Right lobe of liver (tissue), 6 donors: ENCODE results near the gene NCSTN. TPM values are rescaled to one million over a fixed set of nuclear protein-coding genes. Genes with fewer than 3 reads are reported as not detected.

ENCODE experiments used
- ATAC-seq, 4 donors: fragments of 200-7000 bp; cut with Tn5 transposase; one replicate each; pipeline ENCODE4 v1.9.1; 2020; ENCODE audit warnings: mild to moderate bottlenecking in 4 of 4, moderate library complexity in 4 of 4
- DNase-seq, 3 donors: peaks; one replicate each; pipeline ENCODE4 v3.0.0-alpha.2; 2020
- H3K27ac ChIP-seq, 3 donors: fragments of 200-600 bp; one replicate each; pipeline ENCODE4 v1.8.0; 2022
- H3K27me3 ChIP-seq, 2 donors: fragments of 200-600 bp; one replicate each; pipeline ENCODE4 v1.8.0; 2022
- H3K36me3 ChIP-seq, 4 donors: fragments of 200-600 bp; sonication (generic) in 1 of 4; one replicate each; pipeline versions ENCODE4 v1.5.1 to v1.8.0; 2017 to 2022; ENCODE audit warnings: control low read depth in 1 of 4
- H3K4me1 ChIP-seq, 4 donors: fragments of 200-600 bp; sonication (generic) in 1 of 4; one replicate each; pipeline versions ENCODE4 v1.5.1 to v1.8.0; 2017 to 2022; ENCODE audit warnings: control low read depth in 1 of 4
- H3K4me3 ChIP-seq, 3 donors: fragments of 200-600 bp; one replicate each; pipeline ENCODE4 v1.8.0; 2022
- H3K9me3 ChIP-seq, 4 donors: fragments of 200-600 bp; sonication (generic) in 1 of 4; one replicate each; pipeline versions ENCODE4 v1.5.1 to v1.8.0; 2017 to 2022; ENCODE audit warnings: control low read depth in 1 of 4
- POLR2A ChIP-seq: fragments of 450-650 bp; IDR thresholded peaks from one replicate; pipeline ENCODE4 v1.6.1; 2017; ENCODE audit warnings: antibody characterized with exemption, mild to moderate bottlenecking
- WGBS: methylation state at CpG from one replicate; pipeline ENCODE4 v1.1.6; 2018; ENCODE audit warnings: low coverage, low lambda C conversion rate; ENCODE audit not compliant: insufficient coverage; ENCODE audit errors: missing lambda C conversion rate; 5-methylcytosine and 5-hydroxymethylcytosine counted together
- intact Hi-C, 2 donors: fragments of 100-400 bp; cut with DNase I; formaldehyde crosslinking; loops; one replicate each; pipeline versions ENCODE4 v1.11.2 to v1.14.1; 2022
- total RNA-seq, 6 experiments: library from RNA; depleted of rRNA in 2 of 6; stranded (reverse); fragments of >200 nt in 2 of 6; fragmentation: NEBNext Ultra II Directional in 3 of 6; extraction: Animal tissue kit (Norgen Biotek cat#: 25700) in 3 of 6; gene quantifications; one replicate each; pipeline versions ENCODE4 v1.1.0 to v1.2.4, GENCODE V29; 2016 to 2023
- TF ChIP-seq, protein P1 (sequence below), 4 donors: fragments of 200-600 bp in 3 of 4; fragments of 450-650 bp in 1 of 4; IDR thresholded peaks; one replicate each; pipeline versions ENCODE4 v1.5.1 to v1.8.0; 2016 to 2022; ENCODE audit warnings: antibody characterized with exemption in 4 of 4, mild to moderate bottlenecking in 2 of 4
- donor health status: DM: no; HTN: yes; CAD: no.
- donor health status: DM: no; HTN: no; CAD: no.
- donor health status: DM: no; HTN: no; CAD: no.
- donor health status: DM: no; HTN: yes; CAD: no.
- donor health status: DM: no; HTN: yes; CAD: no.

Gene NCSTN
- total RNA-seq, 6 experiments from 2014 or later = 31.1 to 45.7 (median 39.0) TPM

DNA sequence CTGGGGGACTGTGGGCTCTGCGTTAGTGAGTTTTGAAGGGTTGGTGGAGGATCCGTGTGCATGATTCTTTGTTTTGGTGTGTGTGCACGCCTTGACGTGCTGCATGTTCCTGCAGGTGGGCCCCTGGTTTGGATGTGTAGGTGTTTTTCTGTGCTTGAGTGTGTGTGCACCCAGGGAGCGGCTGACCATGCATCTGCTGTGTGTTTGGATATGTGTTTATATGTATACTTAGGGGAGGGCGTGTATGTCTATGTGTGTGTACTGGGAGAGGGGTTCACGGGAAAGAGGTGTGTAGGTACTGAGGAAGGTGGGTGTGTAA, 58.3 kb downstream of the NCSTN start:
- DNase-seq = peak in 1 of 3 donors; percentile 27
- H3K27me3 ChIP-seq = no peaks in the 10 kb centered on the region
- H3K4me1 ChIP-seq = peaks cover 0 to 6% (median 0%) of the 10 kb centered on the region in 4 donors
- H3K4me3 ChIP-seq = no peak overlapping the region
- TF ChIP-seq POLR2A = no peak
- no peak overlapping the region for H3K27ac ChIP-seq
- H3K9me3 ChIP-seq = no peaks in the 10 kb centered on the region
- WGBS = 68% methylated on average over 6 of the region's 7 CpGs
- intact Hi-C loops = no loop called here
- no peaks in the 10 kb centered on the region for H3K36me3 ChIP-seq
- no peak for ATAC-seq

GRCh38 chr1:160402001-160402795, 59.0 kb downstream of the NCSTN start:
- 50% methylated on average over 8 of the region's 9 CpGs for WGBS
- intact Hi-C loops = no loop called here
- Histone ChIP-seq H3K27ac (no peak overlapping the region), H3K4me3 (no peak overlapping the region), H3K4me1 (peaks cover 0 to 6% (median 0%) of the 10 kb centered on the region in 4 donors), H3K9me3 (no peaks in the 10 kb centered on the region), H3K36me3 (no peaks in the 10 kb centered on the region), H3K27me3 (no peaks in the 10 kb centered on the region)
- ATAC-seq (no peak), DNase-seq (peak in 1 of 3 donors; percentile 24)
- TF ChIP-seq POLR2A = no peak
- TF ChIP-seq, protein P1, sequence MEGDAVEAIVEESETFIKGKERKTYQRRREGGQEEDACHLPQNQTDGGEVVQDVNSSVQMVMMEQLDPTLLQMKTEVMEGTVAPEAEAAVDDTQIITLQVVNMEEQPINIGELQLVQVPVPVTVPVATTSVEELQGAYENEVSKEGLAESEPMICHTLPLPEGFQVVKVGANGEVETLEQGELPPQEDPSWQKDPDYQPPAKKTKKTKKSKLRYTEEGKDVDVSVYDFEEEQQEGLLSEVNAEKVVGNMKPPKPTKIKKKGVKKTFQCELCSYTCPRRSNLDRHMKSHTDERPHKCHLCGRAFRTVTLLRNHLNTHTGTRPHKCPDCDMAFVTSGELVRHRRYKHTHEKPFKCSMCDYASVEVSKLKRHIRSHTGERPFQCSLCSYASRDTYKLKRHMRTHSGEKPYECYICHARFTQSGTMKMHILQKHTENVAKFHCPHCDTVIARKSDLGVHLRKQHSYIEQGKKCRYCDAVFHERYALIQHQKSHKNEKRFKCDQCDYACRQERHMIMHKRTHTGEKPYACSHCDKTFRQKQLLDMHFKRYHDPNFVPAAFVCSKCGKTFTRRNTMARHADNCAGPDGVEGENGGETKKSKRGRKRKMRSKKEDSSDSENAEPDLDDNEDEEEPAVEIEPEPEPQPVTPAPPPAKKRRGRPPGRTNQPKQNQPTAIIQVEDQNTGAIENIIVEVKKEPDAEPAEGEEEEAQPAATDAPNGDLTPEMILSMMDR (IDR thresholded peaks at IDR 0.05) = no peak

DNA sequence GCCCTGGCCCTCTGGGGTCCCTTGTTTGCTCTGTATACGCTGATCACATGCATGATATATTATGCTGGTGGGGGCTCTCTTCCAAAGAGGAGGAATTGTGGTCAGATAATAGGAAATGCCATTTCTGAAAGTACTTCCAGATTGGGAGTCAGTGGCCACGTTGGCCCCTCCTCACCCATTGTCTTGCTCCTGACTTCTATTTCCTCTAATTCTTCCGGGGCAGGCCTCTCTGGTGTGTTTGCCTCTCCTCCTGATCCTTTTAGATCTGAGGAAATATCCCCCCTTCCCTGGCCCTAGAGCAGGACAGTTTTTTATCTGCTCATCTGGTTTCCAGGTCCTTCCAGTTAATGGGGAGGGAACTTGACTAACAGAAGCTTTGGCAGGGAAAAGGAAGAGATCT, 60.1 kb downstream of the NCSTN start:
- no peaks in the 10 kb centered on the region for H3K9me3 ChIP-seq
- ATAC-seq = peak in 2 of 4 donors; percentile 16 to 17
- DNase-seq = peak in 1 of 3 donors; percentile 4
- H3K27ac ChIP-seq = no peak overlapping the region
- H3K4me1 ChIP-seq = peaks cover 0 to 6% (median 0%) of the 10 kb centered on the region in 4 donors
- no peaks in the 10 kb centered on the region for H3K27me3 ChIP-seq
- H3K36me3 ChIP-seq = no peaks in the 10 kb centered on the region
- intact Hi-C loops = no loop called here
- no peak overlapping the region for H3K4me3 ChIP-seq
- TF ChIP-seq POLR2A = no peak
- 35% methylated on average over 3 of the region's 3 CpGs for WGBS

DNA sequence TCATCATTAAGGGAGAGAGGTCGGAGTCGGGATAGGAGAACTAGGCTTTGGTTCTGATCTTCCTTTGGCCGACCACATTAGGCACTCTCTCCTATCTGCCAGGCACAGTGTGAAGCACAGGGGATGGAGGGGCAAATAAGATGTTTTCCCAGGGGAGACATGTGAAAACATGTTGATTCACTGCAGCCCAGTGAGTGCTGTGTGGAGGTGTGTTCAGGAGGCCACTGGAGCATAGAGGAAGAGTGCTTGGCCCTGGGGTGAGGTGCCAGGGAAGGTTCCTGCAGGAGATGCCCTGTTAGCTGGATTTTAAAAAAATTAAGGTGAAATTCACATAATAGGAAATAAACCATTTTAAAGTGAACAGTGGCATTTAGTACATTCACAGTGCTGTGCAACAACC, 60.9 kb downstream of the NCSTN start:
- H3K9me3 ChIP-seq = no peaks in the 10 kb centered on the region
- H3K27me3 ChIP-seq = no peaks in the 10 kb centered on the region
- no peak overlapping the region for H3K27ac ChIP-seq
- peak in 1 of 3 donors; percentile 24 for DNase-seq
- WGBS = 97% methylated on average over 3 of the region's 3 CpGs
- ATAC-seq = no peak
- intact Hi-C loops = no loop called here
- no peaks in the 10 kb centered on the region for H3K36me3 ChIP-seq
- no peak overlapping the region for H3K4me3 ChIP-seq
- H3K4me1 ChIP-seq = peaks cover 0 to 6% (median 0%) of the 10 kb centered on the region in 4 donors
- TF ChIP-seq POLR2A = no peak
- TF ChIP-seq, protein P1 (IDR thresholded peaks at IDR 0.05) = no peak

DNA sequence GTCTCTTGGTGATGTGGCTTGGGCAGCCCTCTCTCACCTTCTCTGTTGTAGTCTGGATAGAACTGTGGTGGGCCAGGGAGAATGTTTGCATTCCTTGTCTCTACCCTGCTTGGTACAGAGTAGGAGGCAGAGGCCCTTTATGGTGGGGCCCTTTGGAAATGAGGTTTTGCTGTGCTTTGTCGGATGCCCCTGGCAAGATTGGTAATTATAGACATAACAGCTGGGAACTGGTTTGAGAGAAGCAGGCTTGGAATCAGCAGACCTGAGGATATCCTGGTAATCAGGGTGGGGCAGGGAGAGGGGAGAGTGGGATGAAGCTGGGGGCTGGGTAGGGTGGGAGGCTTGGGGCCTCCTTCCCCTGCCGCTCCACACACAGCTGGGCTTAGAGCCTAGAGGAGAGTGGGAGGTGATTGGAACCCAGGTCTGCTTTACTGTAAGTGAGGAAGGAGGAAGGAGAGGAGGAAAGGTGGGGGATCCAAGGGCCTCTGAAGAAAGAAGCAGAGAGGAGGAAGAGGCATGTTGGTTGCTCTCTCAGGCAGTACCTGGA, 62.2 kb downstream of the NCSTN start:
- 93% methylated on average over 2 of the region's 2 CpGs for WGBS
- ATAC-seq (no peak), DNase-seq (peak in 1 of 3 donors; percentile 17)
- H3K36me3 ChIP-seq = no peaks in the 10 kb centered on the region
- no peak overlapping the region for H3K4me3 ChIP-seq
- H3K4me1 ChIP-seq = peaks cover 0 to 5% (median 0%) of the 10 kb centered on the region in 4 donors
- H3K27ac ChIP-seq = no peak overlapping the region
- no peaks in the 10 kb centered on the region for H3K9me3 ChIP-seq
- intact Hi-C loops = no loop called here
- TF ChIP-seq, protein P1 (IDR thresholded peaks at IDR 0.05) = no peak
- TF ChIP-seq POLR2A = no peak
- no peaks in the 10 kb centered on the region for H3K27me3 ChIP-seq
